Thoracic aorta (tissue), 2 donors: ENCODE results near the gene ATP5F1E. TPM values are rescaled to one million over a fixed set of nuclear protein-coding genes. Genes with fewer than 3 reads are reported as not detected.
A peak's percentile ranks its signal among the peaks of the same experiment; 100 is the strongest.
"Not testable (repeated sequence)": the region's sequence is repeated elsewhere in the genome, so short reads cannot be mapped to it uniquely, and the experiment has no call there.

ENCODE experiments used
- ATAC-seq: fragments of 150-250 bp; one replicate; pipeline ENCODE4 v1.8.0; 2017; ENCODE audit warnings: low read depth; ENCODE audit not compliant: insufficient number of reproducible peaks, low FRiP score
- DNase-seq: peaks from one replicate; pipeline ENCODE4 v3.0.0-alpha.2; 2020; ENCODE audit warnings: low spot score
- H3K27ac ChIP-seq, 2 donors: fragments of 200-600 bp; sonication (generic); 1 replicate in 1 of 2; 2 replicates in 1 of 2; pipeline ENCODE4 v1.5.1; 2016; ENCODE audit warnings: mild to moderate bottlenecking in 2 of 2, moderate library complexity in 2 of 2
- H3K27me3 ChIP-seq: fragments of 200-600 bp; sonication (generic); replicated peaks from 2 replicates; pipeline ENCODE4 v1.6.0; 2016; ENCODE audit warnings: mild to moderate bottlenecking; ENCODE audit not compliant: insufficient read depth
- H3K36me3 ChIP-seq: fragments of 200-600 bp; sonication (generic); one replicate; pipeline ENCODE4 v1.5.1; 2016
- H3K4me1 ChIP-seq, 2 donors: fragments of 200-600 bp; sonication (generic); 1 replicate in 1 of 2; 2 replicates in 1 of 2; pipeline versions ENCODE4 v1.5.1 to v1.6.0; 2016; ENCODE audit warnings: low read depth in 2 of 2, mild to moderate bottlenecking in 1 of 2; ENCODE audit not compliant: control insufficient read depth in 1 of 2
- H3K4me3 ChIP-seq: fragments of 200-600 bp; sonication (generic); 2 replicates; pipeline ENCODE4 v1.5.1; 2016; ENCODE audit warnings: mild to moderate bottlenecking
- H3K9me3 ChIP-seq: fragments of 200-600 bp; sonication (generic); 2 replicates; pipeline ENCODE4 v1.5.1; 2016
- CTCF ChIP-seq: fragments of 200-600 bp; sonication (generic); IDR thresholded peaks from one replicate; pipeline ENCODE4 v1.5.1; 2019; ENCODE audit warnings: antibody characterized with exemption
- total RNA-seq, 2 donors: library from RNA; depleted of rRNA; stranded (reverse); fragments of >200 nt; gene quantifications; one replicate each; pipeline versions ENCODE4 v1.1.0 to v1.2.3, GENCODE V29; 2016

ATP5F1E gene
- total RNA-seq, 2 donors from 2014 or later, result 16.8 to 21.1 TPM

GRCh38 chr20:59014680-59015389 is 17.3 kb downstream of the ATP5F1E start:
- H3K4me1 ChIP-seq, result peaks cover 14 to 35% of the 10 kb centered on the region in 2 donors
- peak overlapping the region in 1 of 2 donors; percentile 62 for H3K27ac ChIP-seq
- H3K27me3 ChIP-seq, result no peaks in the 10 kb centered on the region
- no peaks in the 10 kb centered on the region for H3K9me3 ChIP-seq
- ATAC-seq, result no peak
- no peak for DNase-seq
- no peak for TF ChIP-seq CTCF
- H3K4me3 ChIP-seq, result no peak overlapping the region
- no peaks in the 10 kb centered on the region for H3K36me3 ChIP-seq

GRCh38 chr20:59013959-59014608 is 18.1 kb downstream of the ATP5F1E start:
- H3K4me1 ChIP-seq, result peaks cover 14 to 35% of the 10 kb centered on the region in 2 donors
- ATAC-seq, result no peak
- no peak for DNase-seq
- no peaks in the 10 kb centered on the region for H3K9me3 ChIP-seq
- no peaks in the 10 kb centered on the region for H3K36me3 ChIP-seq
- no peak for TF ChIP-seq CTCF
- no peak overlapping the region for H3K4me3 ChIP-seq
- H3K27me3 ChIP-seq, result no peaks in the 10 kb centered on the region
- H3K27ac ChIP-seq, result peak overlapping the region in 1 of 2 donors; percentile 62

- DNase-seq (no peak), ATAC-seq (no peak)
- H3K27ac ChIP-seq, result peak overlapping the region in 1 of 2 donors; percentile 62
- peaks cover 14 to 35% of the 10 kb centered on the region in 2 donors for H3K4me1 ChIP-seq
- TF ChIP-seq CTCF, result no peak
- no peaks in the 10 kb centered on the region for H3K27me3 ChIP-seq
- H3K36me3 ChIP-seq, result no peaks in the 10 kb centered on the region
- no peak overlapping the region for H3K4me3 ChIP-seq
- no peaks in the 10 kb centered on the region for H3K9me3 ChIP-seq
Observed at GRCh38 chr20:59013031-59013951, 18.8 kb downstream of the ATP5F1E start.

- peak overlapping the region; percentile 56 to 82 for H3K27ac ChIP-seq
- not testable (repeated sequence) for DNase-seq, H3K27me3 ChIP-seq, H3K9me3 ChIP-seq, H3K36me3 ChIP-seq, ATAC-seq
- H3K4me1 ChIP-seq, result peaks cover 14 to 44% of the 10 kb centered on the region in 2 donors
- peak overlapping the region; percentile 46 for H3K4me3 ChIP-seq
Observed at GRCh38 chr20:59011874-59012157, 20.3 kb downstream of the ATP5F1E start.

- no peaks in the 10 kb centered on the region for H3K36me3 ChIP-seq
- H3K27me3 ChIP-seq, result no peaks in the 10 kb centered on the region
- H3K4me3 ChIP-seq, result peak overlapping the region; percentile 46
- H3K9me3 ChIP-seq, result no peaks in the 10 kb centered on the region
- peak; percentile 37 for ATAC-seq
- H3K4me1 ChIP-seq, result peaks cover 14 to 47% of the 10 kb centered on the region in 2 donors
- no peak for TF ChIP-seq CTCF
- DNase-seq, result no peak
- H3K27ac ChIP-seq, result peak overlapping the region; percentile 56 to 82
Observed at GRCh38 chr20:59010995-59011873, 20.9 kb downstream of the ATP5F1E start.
